ENCODE results near the gene ATF6B. TPM values are rescaled to one million over a fixed set of nuclear protein-coding genes. Genes with fewer than 3 reads are reported as not detected.

ATF6B gene
- total RNA-seq, 4 donors from 2014 or later = 27.6 to 64.0 (median 30.9) TPM

GRCh38 chr6:32153564-32154513 lies 25.8 kb upstream of the ATF6B start, which contains the start of gene PPT2:
PPT2 (plus strand) TSS chr6:32154141; CDS start chr6:32154595, 454 bp downstream.
- no peak for TF ChIP-seq CTCF (IDR thresholded peaks at IDR 0.05; ENCODE audit: low read depth)

- TF ChIP-seq CTCF (IDR thresholded peaks at IDR 0.05; ENCODE audit: low read depth) = no peak
These were observed 24.9 kb upstream of the ATF6B start for GRCh38 chr6:32152769-32153563.

GRCh38 chr6:32151863-32152768 lies 24.1 kb upstream of the ATF6B start, which contains the start of gene PRRT1:
PRRT1 (minus strand) TSS chr6:32151939; CDS start chr6:32151827, 112 bp downstream.
- no peak for TF ChIP-seq CTCF (IDR thresholded peaks at IDR 0.05; ENCODE audit: low read depth)

GRCh38 chr6:32151181-32151862 lies 23.3 kb upstream of the ATF6B start:
- TF ChIP-seq CTCF (IDR thresholded peaks at IDR 0.05; ENCODE audit: low read depth) = no peak

- TF ChIP-seq CTCF (IDR thresholded peaks at IDR 0.05; ENCODE audit: low read depth) = no peak
These were observed 22.2 kb upstream of the ATF6B start for GRCh38 chr6:32149932-32150870.
